SH-SY5Y (cell line): ENCODE data around the gene FGF19.

Experiments
- GATA2 ChIP-seq: IDR thresholded peaks from 2 replicates; pipeline ENCODE4 v1.6.1; 2011; ENCODE audit warnings: mild to moderate bottlenecking, low read depth, low read length
- GATA3 ChIP-seq: IDR thresholded peaks from 2 replicates; pipeline ENCODE4 v1.6.1; 2011; ENCODE audit warnings: low read depth, mild to moderate bottlenecking, low read length, moderate library complexity

DNA sequence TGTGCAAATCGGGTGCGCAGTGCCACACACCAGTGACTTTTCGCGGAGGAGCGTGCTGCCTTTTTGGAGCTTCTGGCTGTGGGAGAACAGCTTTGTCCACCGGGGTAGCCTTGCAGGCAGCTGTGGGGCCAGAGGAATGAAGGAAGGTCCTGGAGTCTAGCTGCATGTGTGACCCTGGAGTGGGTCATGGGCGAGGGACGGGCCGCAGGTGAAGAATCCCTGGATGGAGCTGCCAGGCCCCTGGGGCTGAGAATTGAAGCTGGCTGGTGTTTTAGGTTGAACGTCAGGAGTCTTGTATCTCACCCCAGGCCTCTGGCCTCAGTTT is 54.3 kb downstream of the FGF19 start:
- TF ChIP-seq GATA2: no peak
- TF ChIP-seq GATA3: no peak
